Measurements from ENCODE around the gene FSTL1. TPM values are rescaled to one million over a fixed set of nuclear protein-coding genes. Genes with fewer than 3 reads are reported as not detected.
"Not testable (repeated sequence)": the region's sequence is repeated elsewhere in the genome, so short reads cannot be mapped to it uniquely, and the experiment has no call there.

Gene FSTL1
- total and polyA plus RNA-seq, 8 donors = 14.2 to 946 (median 97.7) TPM

DNA sequence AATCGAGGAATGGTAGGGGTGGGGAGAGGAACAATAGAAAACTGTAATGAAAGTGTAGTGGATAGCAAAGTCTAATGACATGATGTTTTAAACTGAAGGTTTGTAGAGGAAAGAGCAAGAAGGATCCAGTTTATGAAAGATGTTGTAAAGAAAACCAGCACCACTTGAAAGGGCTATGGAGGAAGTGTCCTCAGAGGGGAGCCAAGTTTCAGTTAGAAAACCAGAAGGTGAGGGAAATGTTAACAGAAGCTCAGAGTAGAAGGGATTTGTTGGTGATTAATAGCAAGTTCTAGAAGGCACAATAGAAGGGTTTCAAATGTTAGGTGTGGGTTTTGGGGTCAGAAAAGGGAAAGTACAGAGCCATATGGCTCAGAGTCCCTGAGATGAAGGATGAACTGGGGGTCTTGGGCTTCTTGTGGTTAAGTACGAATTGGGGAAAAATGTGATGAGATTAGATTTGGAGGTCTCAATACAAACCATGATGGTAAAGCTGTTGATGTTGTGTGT is 67.8 kb downstream of the FSTL1 start:
- no peaks in the 10 kb centered on the region for H3K36me3 ChIP-seq
- intact Hi-C loops (cut with DNase I; ENCODE audit: low total_unique reads) = no loop called here
- TF ChIP-seq POLR2A (IDR thresholded peaks at IDR 0.05) (no peak), POLR2AphosphoS5 (IDR thresholded peaks at IDR 0.05) (no peak), CTCF (IDR thresholded peaks at IDR 0.05) (no peak), EP300 (IDR thresholded peaks at IDR 0.05) (no peak)
- no peak overlapping the region for H3K4me3 ChIP-seq
- DNase-seq = no peak
- no peak overlapping the region for H3K27ac ChIP-seq
- H3K9me3 ChIP-seq = peaks cover 0 to 5% (median 2%) of the 10 kb centered on the region in 4 donors
- H3K27me3 ChIP-seq = peaks cover 0 to 3% (median 0%) of the 10 kb centered on the region in 3 donors
- H3K4me1 ChIP-seq = no peaks in the 10 kb centered on the region
- WGBS, 5 donors = 74 to 89% (median 78%) methylated on average over 2 of the region's 2 CpGs

GRCh38 chr3:120381503-120381902 is 69.3 kb downstream of the FSTL1 start:
- TF ChIP-seq EP300 (IDR thresholded peaks at IDR 0.05) (no peak), CTCF (IDR thresholded peaks at IDR 0.05) (no peak), POLR2A (IDR thresholded peaks at IDR 0.05) (no peak), POLR2AphosphoS5 (IDR thresholded peaks at IDR 0.05) (no peak)
- DNase-seq = no peak
- WGBS, 5 donors = 81 to 86% (median 82%) methylated on average over 2 of the region's 2 CpGs
- Histone ChIP-seq H3K27ac (no peak overlapping the region), H3K9me3 (peaks cover 0 to 5% (median 2%) of the 10 kb centered on the region in 4 donors), H3K36me3 (no peaks in the 10 kb centered on the region), H3K4me3 (no peak overlapping the region), H3K4me1 (no peaks in the 10 kb centered on the region), H3K27me3 (peaks cover 0 to 3% (median 0%) of the 10 kb centered on the region in 3 donors)
- intact Hi-C loops (cut with DNase I; ENCODE audit: low total_unique reads) = no loop called here

GRCh38 chr3:120377948-120378347 is 72.8 kb downstream of the FSTL1 start:
- intact Hi-C loops (cut with DNase I; ENCODE audit: low total_unique reads); H3K27ac ChIP-seq; DNase-seq: not testable (repeated sequence)

DNA sequence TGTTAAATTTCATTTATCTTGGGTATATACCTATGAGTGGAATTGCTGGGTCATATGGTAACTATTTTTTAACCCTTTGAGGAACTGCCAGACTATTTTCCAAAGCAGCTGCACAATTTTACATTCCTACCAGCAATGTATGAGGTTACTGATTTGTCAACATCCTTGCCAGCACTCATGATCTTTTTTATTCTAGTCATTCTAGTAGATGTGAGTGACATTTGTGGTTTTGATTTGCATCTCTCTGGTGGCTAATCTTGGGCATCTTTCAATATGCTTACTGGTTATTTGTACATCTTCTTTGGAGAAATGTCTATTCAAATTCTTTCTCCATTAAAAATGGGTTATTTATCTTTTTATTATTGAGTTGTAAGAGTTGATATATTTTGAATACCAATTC is 80.3 kb downstream of the FSTL1 start:
- intact Hi-C loops (cut with DNase I; ENCODE audit: low total_unique reads) = no loop called here
- TF ChIP-seq CTCF (IDR thresholded peaks at IDR 0.05) = no peak
- no peak for TF ChIP-seq EP300 (IDR thresholded peaks at IDR 0.05)
- TF ChIP-seq POLR2A (IDR thresholded peaks at IDR 0.05) = no peak
- no peak for TF ChIP-seq POLR2AphosphoS5 (IDR thresholded peaks at IDR 0.05)
- Histone ChIP-seq H3K4me1 (no peaks in the 10 kb centered on the region), H3K4me3 (no peak overlapping the region), H3K27me3 (no peaks in the 10 kb centered on the region), H3K27ac (no peak overlapping the region), H3K9me3 (no peaks in the 10 kb centered on the region), H3K36me3 (no peaks in the 10 kb centered on the region)
- no peak for DNase-seq

More at GRCh38 chr3:120377948-120378347, 72.8 kb downstream of the FSTL1 start:
- not testable (repeated sequence) for H3K27me3 ChIP-seq, H3K4me1 ChIP-seq, H3K36me3 ChIP-seq, H3K9me3 ChIP-seq, H3K4me3 ChIP-seq
- 47 to 63% (median 58%) methylated on average over 2 to 12 of the region's 12 CpGs for WGBS, 5 donors

GRCh38 chr3:120369037-120369467 is 81.7 kb downstream of the FSTL1 start:
- Histone ChIP-seq H3K4me3 (no peak overlapping the region), H3K27ac (no peak overlapping the region), H3K4me1 (no peaks in the 10 kb centered on the region), H3K9me3 (no peaks in the 10 kb centered on the region), H3K27me3 (no peaks in the 10 kb centered on the region), H3K36me3 (no peaks in the 10 kb centered on the region)
- TF ChIP-seq EP300 (IDR thresholded peaks at IDR 0.05) (no peak), CTCF (IDR thresholded peaks at IDR 0.05) (no peak), POLR2AphosphoS5 (IDR thresholded peaks at IDR 0.05) (no peak)
- DNase-seq = peak in 1 of 2 donors; percentile 6
- 14 to 40% (median 29%) methylated on average over 2 of the region's 2 CpGs for WGBS, 5 donors
- intact Hi-C loops (cut with DNase I; ENCODE audit: low total_unique reads) = no loop called here
